SK-N-SH (cell line): ENCODE measurements around the gene KCNMB1. TPM values are rescaled to one million over a fixed set of nuclear protein-coding genes. Genes with fewer than 3 reads are reported as not detected.

Experiments used
- CTCF ChIA-PET: fragments of 300-600, 350-600 bp; formaldehyde crosslinking; extraction: SDS; loops from one replicate; lab custom pipeline; 2021; lab: Yijun Ruan, JAX
- POLR2A ChIA-PET: fragments of 350-600 bp; sonication (Branson Sonifier 250); formaldehyde crosslinking; extraction: SDS; loops from one replicate; lab custom pipeline; 2020; ENCODE audit warnings: antibody characterized with exemption, inconsistent platforms; lab: Yijun Ruan, JAX
- DNase-seq: peaks from one replicate; pipeline ENCODE4 v3.0.0; 2012
- H2AFZ ChIP-seq: fragments of 200-600 bp; sonication (generic); 2 replicates; pipeline ENCODE4 v1.8.1; 2016; ENCODE audit warnings: antibody characterized with exemption, mild to moderate bottlenecking, low read depth
- H3F3A ChIP-seq: fragments of 200-600 bp; sonication (generic); replicated peaks from 2 replicates; pipeline ENCODE3; 2016; ENCODE audit warnings: antibody characterized with exemption, mild to moderate bottlenecking; ENCODE audit not compliant: insufficient read depth
- H3K27ac ChIP-seq, 2 experiments: fragments of 200-500 bp in 1 of 2; fragments of 200-600 bp in 1 of 2; sonication (Bioruptor generic) in 1 of 2; sonication (generic), shearing (Covaris generic) in 1 of 2; 2 replicates each; pipeline versions ENCODE4 v1.5.1 to v1.6.1; 2014 to 2016; ENCODE audit warnings: low read depth in 2 of 2, inconsistent platforms in 1 of 2, low read length in 1 of 2, mild to moderate bottlenecking in 1 of 2, mixed read lengths in 1 of 2
- H3K27me3 ChIP-seq: fragments of 200-600 bp; sonication (generic), shearing (Covaris generic); 2 replicates; pipeline ENCODE4 v1.6.1; 2016; ENCODE audit warnings: mixed run types; ENCODE audit not compliant: insufficient read depth
- H3K36me3 ChIP-seq, 2 experiments: fragments of 200-500 bp in 1 of 2; fragments of 200-600 bp in 1 of 2; sonication (Bioruptor generic) in 1 of 2; sonication (generic) in 1 of 2; replicated peaks in 1 of 2; 2 replicates each; pipeline versions ENCODE3 to v1.5.1; 2014 to 2016; ENCODE audit warnings: low read length in 1 of 2, mild to moderate bottlenecking in 1 of 2; ENCODE audit not compliant: insufficient read depth in 2 of 2, control insufficient read depth in 1 of 2
- H3K4me1 ChIP-seq, 2 experiments: fragments of 200-500 bp in 1 of 2; fragments of 200-600 bp in 1 of 2; sonication (Bioruptor generic) in 1 of 2; sonication (generic), shearing (Covaris generic) in 1 of 2; 2 replicates each; pipeline versions ENCODE4 v1.5.1 to v1.6.1; 2014 to 2016; ENCODE audit warnings: low read depth in 1 of 2, low read length in 1 of 2, mixed run types in 1 of 2; ENCODE audit not compliant: insufficient read depth in 2 of 2, control insufficient read depth in 1 of 2
- H3K4me2 ChIP-seq: fragments of 200-600 bp; sonication (generic), shearing (Covaris generic); 2 replicates; pipeline ENCODE4 v1.6.1; 2017; ENCODE audit warnings: mixed run types
- H3K4me3 ChIP-seq, 2 experiments: fragments of 200-500 bp in 1 of 2; fragments of 200-600 bp in 1 of 2; sonication (Bioruptor generic) in 1 of 2; sonication (generic), shearing (Covaris generic) in 1 of 2; 2 replicates each; pipeline versions ENCODE4 v1.5.1 to v1.8.1; 2014 to 2016; ENCODE audit warnings: low read depth in 2 of 2, inconsistent platforms in 1 of 2, low read length in 1 of 2, mild to moderate bottlenecking in 1 of 2, mixed read lengths in 1 of 2, moderate library complexity in 1 of 2
- H3K79me2 ChIP-seq: fragments of 200-600 bp; sonication (generic); 2 replicates; pipeline ENCODE4 v1.8.1; 2017; ENCODE audit warnings: mild to moderate bottlenecking; ENCODE audit not compliant: insufficient read depth
- H3K9ac ChIP-seq: fragments of 200-600 bp; sonication (generic); 2 replicates; pipeline ENCODE4 v1.6.1; 2017; ENCODE audit warnings: mixed run types
- H3K9me2 ChIP-seq: fragments of 200-600 bp; sonication (generic); 2 replicates; pipeline ENCODE4 v1.6.1; 2017; ENCODE audit warnings: mixed run types
- H3K9me3 ChIP-seq: fragments of 200-600 bp; sonication (generic); 2 replicates; pipeline ENCODE4 v1.6.1; 2017; ENCODE audit warnings: mixed run types, mild to moderate bottlenecking, moderate library complexity
- H4K20me1 ChIP-seq: fragments of 200-600 bp; sonication (generic); 2 replicates; pipeline ENCODE4 v1.6.1; 2017; ENCODE audit warnings: mild to moderate bottlenecking, mixed run types; ENCODE audit not compliant: insufficient read depth
- CTCF ChIP-seq: fragments of 200-600 bp; sonication (generic); IDR thresholded peaks from 2 replicates; pipeline ENCODE4 v1.6.1; 2017; ENCODE audit warnings: antibody characterized with exemption, mild to moderate bottlenecking, moderate library complexity
- EP300 ChIP-seq, 2 experiments: IDR thresholded peaks; 2 replicates each; pipeline versions ENCODE4 v1.4.0 to v1.6.1; 2012; ENCODE audit warnings: borderline replicate concordance in 1 of 2, low read depth in 1 of 2, low read length in 1 of 2
- FOSL2 ChIP-seq: IDR thresholded peaks from 2 replicates; pipeline ENCODE4 v1.4.0; 2012; ENCODE audit warnings: low read depth, mild to moderate bottlenecking, moderate library complexity, borderline replicate concordance
- FOXM1 ChIP-seq: IDR thresholded peaks from 2 replicates; pipeline ENCODE4 v1.4.0; 2012; ENCODE audit warnings: low read depth, mild to moderate bottlenecking
- GATA2 ChIP-seq: sonication (generic); formaldehyde crosslinking; IDR thresholded peaks from 2 replicates; pipeline ENCODE4 v1.5.0; 2020; ENCODE audit warnings: mild to moderate bottlenecking, missing genetic modification reagents
- MAX ChIP-seq: IDR thresholded peaks from 2 replicates; pipeline ENCODE4 v1.4.0; 2012; ENCODE audit warnings: low read depth
- MEF2A ChIP-seq: IDR thresholded peaks from 2 replicates; pipeline ENCODE4 v1.4.0; 2012; ENCODE audit warnings: low read depth, borderline replicate concordance
- RCOR1 ChIP-seq: fragments of 150-350 bp; IDR thresholded peaks from 2 replicates; pipeline ENCODE4 v1.6.1; 2017; ENCODE audit warnings: antibody characterized with exemption, low read length
- RFX5 ChIP-seq: IDR thresholded peaks from 2 replicates; pipeline ENCODE4 v1.6.1; 2012; ENCODE audit warnings: mild to moderate bottlenecking, improper control_type of control experiment, low read length
- TAF1 ChIP-seq: IDR thresholded peaks from 2 replicates; pipeline ENCODE4 v1.6.1; 2012; ENCODE audit warnings: low read depth, mild to moderate bottlenecking, low read length, moderate library complexity, borderline replicate concordance
- TEAD4 ChIP-seq: IDR thresholded peaks from 2 replicates; pipeline ENCODE4 v1.4.0; 2012; ENCODE audit warnings: mild to moderate bottlenecking, borderline replicate concordance; ENCODE audit not compliant: insufficient read depth
- YY1 ChIP-seq: IDR thresholded peaks from 2 replicates; pipeline ENCODE4 v1.4.0; 2012; ENCODE audit warnings: low read depth, mild to moderate bottlenecking
- WGBS: methylation state at CpG from one replicate; pipeline ENCODE4 v1.1.6; 2017; ENCODE audit warnings: low lambda C conversion rate; 5-methylcytosine and 5-hydroxymethylcytosine counted together
- polyA plus RNA-seq, 3 experiments: library from polyadenylated mRNA; depleted of rRNA; stranded (reverse); fragments of >200 nt; gene quantifications; 2 replicates each; pipeline ENCODE4 v1.2.3, GENCODE V29; 2012
- TF ChIP-seq, protein P1 (sequence below): IDR thresholded peaks from 2 replicates; pipeline ENCODE4 v1.6.1; 2012; ENCODE audit warnings: mild to moderate bottlenecking, low read depth, low read length, moderate library complexity
- TF ChIP-seq, protein P2 (sequence below): IDR thresholded peaks from 2 replicates; pipeline ENCODE4 v1.4.0; 2012; ENCODE audit warnings: low read depth, borderline replicate concordance
- TF ChIP-seq, protein P3 (sequence below): fragments of 150-350 bp; IDR thresholded peaks from 2 replicates; pipeline ENCODE4 v1.6.1; 2017; ENCODE audit warnings: antibody characterized with exemption, low read length, low read depth, borderline replicate concordance

The KCNMB1 gene
- polyA plus RNA-seq, 1 of the 3 experiments (the other 2 are of a cell fraction), result not detected

GRCh38 chr5:170426786-170427185 is 37.6 kb upstream of the KCNMB1 start (continued):
- TF ChIP-seq, protein P1, sequence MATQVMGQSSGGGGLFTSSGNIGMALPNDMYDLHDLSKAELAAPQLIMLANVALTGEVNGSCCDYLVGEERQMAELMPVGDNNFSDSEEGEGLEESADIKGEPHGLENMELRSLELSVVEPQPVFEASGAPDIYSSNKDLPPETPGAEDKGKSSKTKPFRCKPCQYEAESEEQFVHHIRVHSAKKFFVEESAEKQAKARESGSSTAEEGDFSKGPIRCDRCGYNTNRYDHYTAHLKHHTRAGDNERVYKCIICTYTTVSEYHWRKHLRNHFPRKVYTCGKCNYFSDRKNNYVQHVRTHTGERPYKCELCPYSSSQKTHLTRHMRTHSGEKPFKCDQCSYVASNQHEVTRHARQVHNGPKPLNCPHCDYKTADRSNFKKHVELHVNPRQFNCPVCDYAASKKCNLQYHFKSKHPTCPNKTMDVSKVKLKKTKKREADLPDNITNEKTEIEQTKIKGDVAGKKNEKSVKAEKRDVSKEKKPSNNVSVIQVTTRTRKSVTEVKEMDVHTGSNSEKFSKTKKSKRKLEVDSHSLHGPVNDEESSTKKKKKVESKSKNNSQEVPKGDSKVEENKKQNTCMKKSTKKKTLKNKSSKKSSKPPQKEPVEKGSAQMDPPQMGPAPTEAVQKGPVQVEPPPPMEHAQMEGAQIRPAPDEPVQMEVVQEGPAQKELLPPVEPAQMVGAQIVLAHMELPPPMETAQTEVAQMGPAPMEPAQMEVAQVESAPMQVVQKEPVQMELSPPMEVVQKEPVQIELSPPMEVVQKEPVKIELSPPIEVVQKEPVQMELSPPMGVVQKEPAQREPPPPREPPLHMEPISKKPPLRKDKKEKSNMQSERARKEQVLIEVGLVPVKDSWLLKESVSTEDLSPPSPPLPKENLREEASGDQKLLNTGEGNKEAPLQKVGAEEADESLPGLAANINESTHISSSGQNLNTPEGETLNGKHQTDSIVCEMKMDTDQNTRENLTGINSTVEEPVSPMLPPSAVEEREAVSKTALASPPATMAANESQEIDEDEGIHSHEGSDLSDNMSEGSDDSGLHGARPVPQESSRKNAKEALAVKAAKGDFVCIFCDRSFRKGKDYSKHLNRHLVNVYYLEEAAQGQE, result no peak

GRCh38 chr5:170426149-170426767 is 37.1 kb upstream of the KCNMB1 start:
- TF ChIP-seq, protein P2, sequence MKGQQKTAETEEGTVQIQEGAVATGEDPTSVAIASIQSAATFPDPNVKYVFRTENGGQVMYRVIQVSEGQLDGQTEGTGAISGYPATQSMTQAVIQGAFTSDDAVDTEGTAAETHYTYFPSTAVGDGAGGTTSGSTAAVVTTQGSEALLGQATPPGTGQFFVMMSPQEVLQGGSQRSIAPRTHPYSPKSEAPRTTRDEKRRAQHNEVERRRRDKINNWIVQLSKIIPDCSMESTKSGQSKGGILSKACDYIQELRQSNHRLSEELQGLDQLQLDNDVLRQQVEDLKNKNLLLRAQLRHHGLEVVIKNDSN, result no peak
- TF ChIP-seq MEF2A, result no peak
- TF ChIP-seq YY1, result no peak
- TF ChIP-seq, protein P3, sequence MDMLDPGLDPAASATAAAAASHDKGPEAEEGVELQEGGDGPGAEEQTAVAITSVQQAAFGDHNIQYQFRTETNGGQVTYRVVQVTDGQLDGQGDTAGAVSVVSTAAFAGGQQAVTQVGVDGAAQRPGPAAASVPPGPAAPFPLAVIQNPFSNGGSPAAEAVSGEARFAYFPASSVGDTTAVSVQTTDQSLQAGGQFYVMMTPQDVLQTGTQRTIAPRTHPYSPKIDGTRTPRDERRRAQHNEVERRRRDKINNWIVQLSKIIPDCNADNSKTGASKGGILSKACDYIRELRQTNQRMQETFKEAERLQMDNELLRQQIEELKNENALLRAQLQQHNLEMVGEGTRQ, result no peak
- TF ChIP-seq RCOR1, result peak; percentile 59
- TF ChIP-seq GATA2 (CRISPR knock-in tag), result peak; percentile 65
- TF ChIP-seq TAF1, result no peak
- TF ChIP-seq EP300 (IDR thresholded peaks at IDR 0.05; ENCODE audit: borderline replicate concordance in 1 of 2, low read depth in 1 of 2, low read length in 1 of 2), result peak in 1 of 2 experiments; percentile 69; a peak in 1 of 4 replicates
- no peak for TF ChIP-seq RFX5
- no peak for TF ChIP-seq FOXM1
- TF ChIP-seq TEAD4, result no peak
- TF ChIP-seq CTCF, result 0 out of 2 replicates have a peak, but pooled peaks have one; percentile 8
- no peak for TF ChIP-seq MAX
- TF ChIP-seq FOSL2, result no peak
- ChIA-PET POLR2A (interaction anchor here (0.7 to 1.1 kb wide), 2 partner anchors 179 to 205 kb away, joined by 3 to 4 read pairs; no protein-coding TSS in a partner anchor), CTCF (interaction anchor here (0.9 to 17.9 kb wide), 21 partner anchors 8 to 365 kb away, joined by 3 to 257 read pairs (median 6); no protein-coding TSS in a partner anchor)
- Histone ChIP-seq H3K9me3 (no peaks in the 10 kb centered on the region), H3K27me3 (peaks cover 14% of the 10 kb centered on the region; the same call in 1 of the 2 replicates), H2AFZ (no peak overlapping the region), H3K9me2 (no peaks in the 10 kb centered on the region), H3K4me3 (no peak overlapping the region), H3K4me2 (no peak overlapping the region), H3K36me3 (no peaks in the 10 kb centered on the region), H3K9ac (no peak overlapping the region), H3F3A (no peaks in the 10 kb centered on the region), H3K79me2 (no peaks in the 10 kb centered on the region), H3K4me1 (peaks cover 0 to 36% of the 10 kb centered on the region in 2 experiments; a peak in 2 of 4 replicates), H3K27ac (peak overlapping the region in 1 of 2 experiments; percentile 43; a peak in 2 of 4 replicates), H4K20me1 (no peaks in the 10 kb centered on the region)
- 68% methylated on average over 3 of the region's 3 CpGs for WGBS
- peak; percentile 40 for DNase-seq
